Measurements from ENCODE around the gene DGAT2.

DGAT2 gene

GRCh38 chr11:75822541-75822940, 54.0 kb downstream of the DGAT2 start:
- no peak for DNase-seq (ENCODE audit: low spot score)
- no peak for FAIRE-seq

- DNase-seq (ENCODE audit: low spot score) (no peak), FAIRE-seq (no peak)
These were observed 54.8 kb downstream of the DGAT2 start for GRCh38 chr11:75823415-75823814.

- FAIRE-seq (no peak), DNase-seq (ENCODE audit: low spot score) (no peak)
These were observed 55.4 kb downstream of the DGAT2 start for GRCh38 chr11:75823946-75824345.

- DNase-seq (ENCODE audit: low spot score) (no peak), FAIRE-seq (no peak)
These were observed 58.1 kb downstream of the DGAT2 start for GRCh38 chr11:75826461-75827230.

GRCh38 chr11:75827562-75827961, 59.0 kb downstream of the DGAT2 start:
- no peak for DNase-seq (ENCODE audit: low spot score)
- FAIRE-seq: no peak

- DNase-seq (ENCODE audit: low spot score): no peak
- FAIRE-seq: no peak
These were observed 63.4 kb downstream of the DGAT2 start for GRCh38 chr11:75831915-75832502.

GRCh38 chr11:75834728-75835127, 66.2 kb downstream of the DGAT2 start:
- no peak for DNase-seq (ENCODE audit: low spot score)
- FAIRE-seq: no peak

GRCh38 chr11:75836417-75836816, 67.8 kb downstream of the DGAT2 start:
- no peak for FAIRE-seq
- DNase-seq (ENCODE audit: low spot score): no peak

GRCh38 chr11:75839851-75840250, 71.3 kb downstream of the DGAT2 start:
- DNase-seq (ENCODE audit: low spot score): no peak
- no peak for FAIRE-seq

GRCh38 chr11:75840522-75840921, 71.9 kb downstream of the DGAT2 start:
- no peak for FAIRE-seq
- DNase-seq (ENCODE audit: low spot score): no peak

- no peak for DNase-seq (ENCODE audit: low spot score)
- no peak for FAIRE-seq
These were observed 73.2 kb downstream of the DGAT2 start for GRCh38 chr11:75841739-75842138.

- FAIRE-seq: no peak
These were observed 76.7 kb downstream of the DGAT2 start for GRCh38 chr11:75845324-75845723.

GRCh38 chr11:75849894-75850293, 81.3 kb downstream of the DGAT2 start:
- FAIRE-seq: no peak
- no peak for DNase-seq (ENCODE audit: low spot score)

More at GRCh38 chr11:75845324-75845723, 76.7 kb downstream of the DGAT2 start:
- no peak for DNase-seq (ENCODE audit: low spot score)

- DNase-seq (ENCODE audit: low spot score) (no peak), FAIRE-seq (no peak)
These were observed 82.2 kb downstream of the DGAT2 start for GRCh38 chr11:75850787-75851186.

Measured in urothelium cell line (cell line).